ENCODE results near the gene SIDT2. TPM values are rescaled to one million over a fixed set of nuclear protein-coding genes. Genes with fewer than 3 reads are reported as not detected.

The SIDT2 gene
- total RNA-seq, 1 experiment from 2014 or later: 27.6 TPM

- TF ChIP-seq AR (CRISPR knock-in tag; IDR thresholded peaks at IDR 0.05) (no peak), RELA (CRISPR knock-in tag; IDR thresholded peaks at IDR 0.05; ENCODE audit: borderline replicate concordance) (no peak), FOXP4 (CRISPR knock-in tag; IDR thresholded peaks at IDR 0.05) (peak; percentile 89), ATF1 (CRISPR knock-in tag; IDR thresholded peaks at IDR 0.05) (no peak), E2F5 (CRISPR knock-in tag; IDR thresholded peaks at IDR 0.05) (peak; percentile 85), ETV6 (CRISPR knock-in tag; IDR thresholded peaks at IDR 0.05) (peak; percentile 90), ZNF671 (CRISPR knock-in tag; IDR thresholded peaks at IDR 0.05) (no peak), CREM (CRISPR knock-in tag; IDR thresholded peaks at IDR 0.05) (peak; percentile 76), MAX (CRISPR knock-in tag; IDR thresholded peaks at IDR 0.05) (peak; percentile 98), ARID4B (CRISPR knock-in tag; IDR thresholded peaks at IDR 0.05; ENCODE audit: borderline replicate concordance) (peak; percentile 57; the same call in 1 of the 2 replicates), ZNF396 (CRISPR knock-in tag; IDR thresholded peaks at IDR 0.05; ENCODE audit: borderline replicate concordance) (no peak), USF2 (CRISPR knock-in tag; IDR thresholded peaks at IDR 0.05) (peak; percentile 17), ZNF532 (CRISPR knock-in tag; IDR thresholded peaks at IDR 0.05; ENCODE audit: borderline replicate concordance) (no peak), NFE2L1 (CRISPR knock-in tag; IDR thresholded peaks at IDR 0.05) (peak; percentile 83; the same call in 1 of the 2 replicates), FOXK1 (CRISPR knock-in tag; IDR thresholded peaks at IDR 0.05) (peak; percentile 88), ZNF263 (CRISPR knock-in tag; IDR thresholded peaks at IDR 0.05; ENCODE audit: low read depth) (0 out of 2 replicates have a peak, but pooled peaks have one; percentile 19), FOXP1 (CRISPR knock-in tag; IDR thresholded peaks at IDR 0.05; ENCODE audit: borderline replicate concordance) (peak; percentile 92), ZNF423 (CRISPR knock-in tag; IDR thresholded peaks at IDR 0.05) (peak; percentile 58; the same call in 1 of the 2 replicates), ZNF138 (CRISPR knock-in tag; conservative IDR thresholded peaks at IDR 0.05) (no peak), EMX1 (CRISPR knock-in tag; IDR thresholded peaks at IDR 0.05) (0 out of 2 replicates have a peak, but pooled peaks have one; percentile 51), TEAD4 (CRISPR knock-in tag; IDR thresholded peaks at IDR 0.05) (0 out of 2 replicates have a peak, but pooled peaks have one; percentile 10), FOXJ3 (CRISPR knock-in tag; IDR thresholded peaks at IDR 0.05; ENCODE audit: borderline replicate concordance) (no peak)
These were observed 34.6 kb upstream of the SIDT2 start, which contains the start of gene PAFAH1B2 (continued) for GRCh38 chr11:117143871-117144476.

Measured in WTC11 (cell line).